Nephron progenitor cell (in vitro differentiated cells): ENCODE data around the gene CD177.
"Not testable (repeated sequence)": the region's sequence is repeated elsewhere in the genome, so short reads cannot be mapped to it uniquely, and the experiment has no call there.

ENCODE experiments used
- DNase-seq: peaks from one replicate; pipeline ENCODE4 v3.0.0; 2021
- H3K27ac Mint-ChIP-seq: 2 replicates; pipeline ENCODE4 v1.8.0; 2021; ENCODE audit warnings: mild to moderate bottlenecking, moderate library complexity, mixed read lengths
- H3K27me3 Mint-ChIP-seq: 2 replicates; pipeline ENCODE4 v1.8.0; 2021; ENCODE audit warnings: mild to moderate bottlenecking, low read depth, mixed read lengths; ENCODE audit not compliant: poor library complexity
- H3K36me3 Mint-ChIP-seq: 2 replicates; pipeline ENCODE4 v1.8.0; 2021; ENCODE audit warnings: low read depth, mixed read lengths
- H3K4me1 Mint-ChIP-seq: 2 replicates; pipeline ENCODE4 v1.8.0; 2021; ENCODE audit warnings: mixed read lengths
- H3K4me3 Mint-ChIP-seq: 2 replicates; pipeline ENCODE4 v1.8.0; 2021; ENCODE audit warnings: mild to moderate bottlenecking, moderate library complexity, mixed read lengths
- H3K9me3 Mint-ChIP-seq: 2 replicates; pipeline ENCODE4 v1.8.0; 2021; ENCODE audit warnings: mild to moderate bottlenecking, moderate library complexity, mixed read lengths
- CTCF ChIP-seq: fragments of 200-600 bp; sonication (generic); IDR thresholded peaks from 2 replicates; pipeline ENCODE4 v1.5.0; 2021; ENCODE audit warnings: antibody characterized with exemption

The CD177 gene

GRCh38 chr19:43362179-43362578, 8.7 kb downstream of the CD177 start:
- DNase-seq, result no peak
- no peak overlapping the region for H3K4me3 Mint-ChIP-seq
- H3K27ac Mint-ChIP-seq, result no peak overlapping the region
- peaks cover 5% of the 10 kb centered on the region for H3K4me1 Mint-ChIP-seq
- H3K27me3 Mint-ChIP-seq, result peaks cover 5% of the 10 kb centered on the region
- peaks cover 30% of the 10 kb centered on the region for H3K9me3 Mint-ChIP-seq
- no peaks in the 10 kb centered on the region for H3K36me3 Mint-ChIP-seq
- no peak for TF ChIP-seq CTCF

GRCh38 chr19:43362745-43363144, 9.3 kb downstream of the CD177 start:
- no peak overlapping the region for H3K4me3 Mint-ChIP-seq
- H3K4me1 Mint-ChIP-seq, result peaks cover 5% of the 10 kb centered on the region
- no peak for DNase-seq
- H3K9me3 Mint-ChIP-seq, result peaks cover 32% of the 10 kb centered on the region
- no peaks in the 10 kb centered on the region for H3K36me3 Mint-ChIP-seq
- no peak overlapping the region for H3K27ac Mint-ChIP-seq
- no peak for TF ChIP-seq CTCF
- H3K27me3 Mint-ChIP-seq, result peaks cover 7% of the 10 kb centered on the region

GRCh38 chr19:43365677-43366076, 12.2 kb downstream of the CD177 start:
- H3K4me1 Mint-ChIP-seq, H3K36me3 Mint-ChIP-seq, H3K27ac Mint-ChIP-seq, H3K4me3 Mint-ChIP-seq, DNase-seq: not testable (repeated sequence)
- Mint-ChIP-seq H3K27me3 (peaks cover 13% of the 10 kb centered on the region), H3K9me3 (peaks cover 36% of the 10 kb centered on the region)

GRCh38 chr19:43367822-43368221, 14.3 kb downstream of the CD177 start:
- no peaks in the 10 kb centered on the region for H3K4me1 Mint-ChIP-seq
- no peak for DNase-seq
- no peaks in the 10 kb centered on the region for H3K36me3 Mint-ChIP-seq
- peaks cover 43% of the 10 kb centered on the region for H3K9me3 Mint-ChIP-seq
- H3K27ac Mint-ChIP-seq, result no peak overlapping the region
- peaks cover 13% of the 10 kb centered on the region for H3K27me3 Mint-ChIP-seq
- H3K4me3 Mint-ChIP-seq, result no peak overlapping the region
- no peak for TF ChIP-seq CTCF

- H3K4me3 Mint-ChIP-seq, H3K36me3 Mint-ChIP-seq, H3K4me1 Mint-ChIP-seq, H3K27ac Mint-ChIP-seq, DNase-seq: not testable (repeated sequence)
- Mint-ChIP-seq H3K9me3 (peaks cover 38% of the 10 kb centered on the region), H3K27me3 (peaks cover 13% of the 10 kb centered on the region)
Observed at GRCh38 chr19:43368897-43369296, 15.4 kb downstream of the CD177 start.

GRCh38 chr19:43371909-43372308, 18.4 kb downstream of the CD177 start:
- Mint-ChIP-seq H3K4me3 (no peak overlapping the region), H3K4me1 (no peaks in the 10 kb centered on the region), H3K9me3 (peaks cover 31% of the 10 kb centered on the region), H3K27ac (no peak overlapping the region), H3K36me3 (no peaks in the 10 kb centered on the region), H3K27me3 (peaks cover 8% of the 10 kb centered on the region)
- no peak for DNase-seq
- no peak for TF ChIP-seq CTCF

GRCh38 chr19:43372462-43372861, 19.0 kb downstream of the CD177 start:
- no peak overlapping the region for H3K27ac Mint-ChIP-seq
- H3K9me3 Mint-ChIP-seq, result peaks cover 31% of the 10 kb centered on the region
- peaks cover 8% of the 10 kb centered on the region for H3K27me3 Mint-ChIP-seq
- TF ChIP-seq CTCF, result no peak
- H3K4me1 Mint-ChIP-seq, result no peaks in the 10 kb centered on the region
- no peak for DNase-seq
- H3K4me3 Mint-ChIP-seq, result no peak overlapping the region
- H3K36me3 Mint-ChIP-seq, result no peaks in the 10 kb centered on the region

- H3K36me3 Mint-ChIP-seq, DNase-seq, H3K4me3 Mint-ChIP-seq, H3K4me1 Mint-ChIP-seq, H3K27ac Mint-ChIP-seq, H3K27me3 Mint-ChIP-seq: not testable (repeated sequence)
- peaks cover 13% of the 10 kb centered on the region for H3K9me3 Mint-ChIP-seq
Observed at GRCh38 chr19:43377624-43378023, 24.1 kb downstream of the CD177 start.
